Activated CD4-positive, alpha-beta T cell treated with anti-CD3 and anti-CD28 coated beads for 4 hours (primary cell): ENCODE data around the gene P2RX3.
"Not testable (repeated sequence)": the region's sequence is repeated elsewhere in the genome, so short reads cannot be mapped to it uniquely, and the experiment has no call there.

Experiments used
- DNase-seq, 2 donors: peaks; one replicate each; pipeline ENCODE4 v3.0.0-alpha.2; 2020

P2RX3 gene

DNA sequence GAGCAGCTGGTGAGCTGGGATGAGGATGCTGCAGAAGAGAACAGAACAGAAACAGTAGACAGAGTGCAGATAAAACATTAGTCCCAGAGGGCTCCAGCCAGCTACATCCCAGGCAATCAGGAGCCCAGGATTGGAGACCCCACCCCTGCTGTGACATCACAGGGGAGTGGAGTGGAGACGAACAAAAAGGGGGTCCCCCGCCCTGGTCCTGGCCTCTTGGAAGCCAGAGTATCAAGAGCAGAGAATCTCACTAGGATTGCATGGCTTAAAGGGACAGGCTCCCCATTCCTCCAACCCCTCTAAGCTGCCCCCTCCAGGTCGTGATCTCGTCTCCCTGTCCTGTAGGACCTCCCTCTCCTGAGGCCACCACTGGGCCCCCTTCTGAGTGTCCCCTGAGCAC is at the start of gene P2RX3:
P2RX3 (plus strand) TSS at position 211 of the 400 bp plus-strand sequence. CDS start 199 bp downstream, outside the sequence.
- no peak for DNase-seq

DNA sequence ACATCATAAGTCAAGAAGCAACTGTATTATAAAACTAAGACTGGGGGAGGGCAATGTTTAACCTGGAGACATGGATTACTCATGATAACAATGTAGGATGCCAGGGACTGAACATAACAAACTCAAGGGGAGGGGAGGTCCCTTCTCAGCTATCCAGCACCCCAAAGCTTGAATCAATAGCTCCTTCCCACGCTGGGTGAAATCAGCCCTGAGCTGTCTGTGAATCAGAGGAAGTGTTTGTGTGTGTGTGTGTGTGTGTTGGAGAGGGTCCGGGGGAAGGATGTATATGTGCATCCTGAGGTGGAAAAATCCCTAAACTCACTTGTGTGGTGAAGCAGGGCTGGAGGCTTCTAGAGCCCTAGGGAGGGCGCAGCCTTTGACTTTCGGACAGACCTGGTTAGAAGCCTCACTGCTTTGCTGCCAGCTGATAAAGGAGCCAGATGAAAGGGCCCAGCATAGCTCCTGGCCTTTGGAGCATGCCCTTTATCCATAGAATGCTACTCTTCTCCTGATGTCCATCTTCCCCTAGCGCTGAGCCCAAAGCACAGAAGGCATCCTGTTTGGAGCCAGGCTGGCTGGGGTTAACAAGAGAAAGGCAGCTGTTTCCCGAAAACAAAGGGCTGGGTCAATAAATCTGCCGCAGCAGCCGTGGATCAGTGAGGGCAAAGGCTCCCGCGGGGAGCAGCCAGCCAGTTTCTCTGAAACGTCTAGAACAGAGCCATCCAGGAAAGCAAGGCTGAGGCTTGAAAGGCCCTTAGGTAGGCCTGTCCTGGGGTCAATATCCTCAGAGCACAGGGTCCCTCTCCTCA is 49.2 kb upstream of the P2RX3 start:
- DNase-seq, result no peak

DNA sequence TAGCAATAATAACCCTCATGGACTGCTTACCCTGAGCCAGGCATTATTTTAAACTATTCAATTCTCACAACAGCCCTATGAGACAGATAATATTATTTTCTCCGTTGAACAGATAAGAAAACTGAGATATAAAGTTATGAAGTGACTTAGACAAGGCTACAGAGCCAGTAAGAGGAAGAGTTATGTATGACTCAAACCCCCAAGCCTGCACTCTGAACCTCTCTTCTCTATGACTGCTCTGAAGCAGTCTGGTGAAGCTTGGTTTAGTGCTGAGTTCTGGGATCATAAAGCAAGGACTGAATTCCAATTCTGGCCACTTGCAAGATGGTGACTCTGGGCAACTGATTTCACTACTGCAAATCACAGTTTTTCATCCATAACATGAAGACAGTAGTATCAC is 47.9 kb upstream of the P2RX3 start:
- DNase-seq, result no peak

DNA sequence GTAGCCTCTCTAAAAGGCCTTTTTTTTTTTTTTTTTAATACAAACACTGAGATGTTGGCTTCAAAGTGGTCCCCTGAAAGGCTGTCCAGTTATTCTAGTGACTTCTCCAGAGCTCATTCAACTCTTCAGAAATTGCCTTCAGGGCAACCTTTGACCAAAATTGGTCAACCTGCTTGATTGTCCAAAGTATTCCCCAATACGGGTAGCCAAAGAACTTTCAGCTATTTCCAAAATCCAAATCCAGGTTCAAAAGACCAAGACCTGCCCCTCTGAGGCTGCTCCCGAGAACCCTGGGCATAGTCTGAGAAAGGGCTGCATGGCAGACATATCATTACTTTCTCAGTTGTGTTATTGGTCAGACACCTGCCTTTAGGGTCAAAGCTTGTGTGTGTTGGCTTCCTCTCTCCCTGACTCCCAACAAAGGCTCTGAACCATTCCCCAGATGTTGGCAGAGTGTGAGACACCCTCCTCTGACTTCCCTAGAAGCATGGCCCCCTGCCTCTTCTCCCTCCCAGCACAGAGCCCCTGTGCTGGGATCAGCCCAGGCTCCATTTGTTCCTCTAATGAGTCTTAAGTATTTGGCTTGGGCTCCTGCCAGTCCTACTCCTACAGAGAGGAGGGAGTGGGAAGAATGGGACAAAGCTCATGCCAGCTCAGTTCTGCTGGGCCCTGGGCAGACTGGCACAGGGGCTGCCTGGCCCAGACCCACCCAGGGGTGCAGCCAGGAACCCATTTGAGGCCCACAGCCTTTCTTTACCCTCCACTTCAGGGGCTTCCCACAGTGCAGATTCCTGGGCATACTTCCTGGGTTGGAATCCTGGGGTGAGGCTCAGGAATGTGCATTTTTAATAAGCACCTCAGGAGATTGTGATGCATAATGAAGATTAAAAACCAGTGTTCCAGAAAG is 43.7 kb upstream of the P2RX3 start:
- no peak for DNase-seq

DNA sequence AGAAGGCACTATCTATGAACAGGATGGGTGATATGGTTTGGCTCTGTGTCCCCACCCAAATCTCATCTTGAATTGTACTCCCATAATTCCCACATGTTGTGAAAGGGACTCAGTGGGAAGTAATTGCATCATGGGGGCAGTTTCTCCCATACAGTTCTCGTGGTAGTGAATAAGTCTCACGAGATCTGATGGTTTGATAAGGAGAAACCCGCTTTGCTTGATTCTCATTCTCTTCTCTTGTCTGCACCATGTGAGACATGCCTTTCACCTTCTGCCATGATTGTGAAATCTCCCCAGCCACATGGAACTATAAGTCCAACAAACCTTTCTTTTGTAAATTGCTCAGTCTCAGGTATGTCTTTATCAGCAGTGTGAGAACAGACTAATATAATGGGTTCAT is 41.9 kb upstream of the P2RX3 start:
- not testable (repeated sequence) for DNase-seq

DNA sequence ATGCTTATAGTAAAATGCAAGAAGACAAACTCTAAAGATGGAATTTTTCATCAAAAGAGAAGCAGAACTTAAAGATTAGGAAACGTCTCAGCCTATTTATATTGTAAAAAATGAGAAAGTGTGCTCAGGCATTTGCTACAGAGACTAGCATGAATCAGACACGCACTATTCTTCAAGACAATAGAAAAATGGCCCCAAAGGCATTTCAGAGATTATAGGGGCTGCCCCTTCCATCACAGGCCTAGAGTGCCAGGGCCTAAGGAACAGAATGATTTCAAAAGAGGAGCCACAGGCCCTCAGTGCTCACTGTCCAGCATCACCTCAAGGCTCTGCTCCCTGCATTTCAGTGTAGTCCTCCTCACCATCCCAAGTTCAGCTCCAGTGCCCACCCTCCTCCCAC is 40.9 kb upstream of the P2RX3 start:
- no peak for DNase-seq

DNA sequence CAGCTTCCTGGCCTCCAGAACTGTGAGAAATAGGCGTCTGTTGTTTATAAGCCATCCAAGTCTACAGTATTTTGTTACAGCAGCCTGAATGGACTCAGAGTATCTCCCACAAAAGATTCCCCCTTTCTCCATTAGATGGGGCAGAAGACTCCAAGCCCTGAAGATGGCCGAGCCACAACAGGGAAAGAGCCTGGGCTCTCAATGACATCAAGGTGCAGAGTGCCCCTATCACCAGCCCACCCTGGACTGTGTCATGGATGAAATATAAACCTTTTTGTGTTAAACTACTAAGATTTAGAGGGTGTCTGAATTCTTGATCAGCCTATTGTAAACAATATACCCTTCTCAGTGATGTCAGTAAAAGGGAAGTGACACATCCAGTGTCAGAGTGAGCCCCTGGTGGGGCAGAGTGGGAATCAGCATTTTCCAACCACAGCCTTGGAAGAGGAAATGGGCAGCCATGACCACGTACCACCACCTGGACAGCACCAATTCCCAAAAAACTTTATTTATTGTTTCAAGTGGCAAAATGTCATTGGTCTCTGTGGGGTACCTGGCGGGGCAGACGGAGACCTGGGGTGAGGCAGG is 38.9 kb upstream of the P2RX3 start:
- no peak for DNase-seq

DNA sequence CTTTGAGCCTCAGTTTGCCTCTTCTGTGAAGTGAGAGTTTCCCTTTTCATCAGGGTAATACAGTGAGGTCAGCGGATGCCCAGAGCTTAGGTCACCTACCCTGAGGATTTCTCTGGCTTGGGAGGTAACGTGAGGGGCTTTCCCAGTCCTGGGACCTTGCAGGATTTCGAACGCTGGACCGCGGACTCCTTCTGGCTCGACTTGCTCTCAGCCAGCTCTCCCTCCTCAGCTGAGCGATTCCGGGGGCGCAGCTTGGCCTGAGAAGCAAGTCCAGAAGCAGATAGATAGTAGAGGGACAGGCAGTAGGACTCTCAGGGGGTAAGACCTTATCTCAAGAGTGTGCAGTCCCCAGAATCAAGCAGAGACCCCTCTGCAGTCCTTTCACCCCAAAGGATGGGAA is 37.4 kb upstream of the P2RX3 start:
- DNase-seq, result no peak

DNA sequence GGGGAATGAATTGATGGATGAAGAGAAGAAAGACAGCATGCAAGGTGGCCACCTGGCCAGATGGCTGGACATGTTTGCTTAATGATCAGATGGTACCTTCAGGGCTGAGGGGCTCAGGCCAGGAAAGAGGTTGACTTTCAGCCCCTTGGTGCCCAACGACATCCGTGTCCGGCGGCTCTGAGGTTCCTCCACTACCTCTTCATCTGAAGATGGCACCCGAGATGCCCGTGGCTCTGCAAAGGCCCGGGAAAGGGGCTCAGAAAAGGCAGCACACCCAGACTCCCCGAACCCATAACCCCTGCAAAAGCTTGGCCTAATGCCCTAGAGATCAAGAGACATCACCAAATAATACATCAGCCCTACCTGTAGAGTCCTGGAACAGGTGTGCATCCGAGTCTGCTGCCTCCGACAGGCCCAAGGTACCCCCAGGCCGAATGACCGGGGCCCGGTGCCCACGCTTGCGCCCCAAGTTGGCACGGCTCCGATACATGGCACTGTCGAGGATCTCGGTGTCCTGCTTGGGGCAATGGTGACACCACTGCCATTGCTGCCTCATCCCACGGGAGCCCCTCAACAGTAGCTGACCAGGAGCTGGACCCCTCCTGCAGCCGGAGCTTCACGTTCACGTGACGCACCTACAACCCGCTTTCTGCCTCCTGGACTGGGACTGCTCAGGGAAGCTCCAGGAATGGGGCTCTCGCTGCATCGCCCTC is 36.3 kb upstream of the P2RX3 start:
- no peak for DNase-seq

DNA sequence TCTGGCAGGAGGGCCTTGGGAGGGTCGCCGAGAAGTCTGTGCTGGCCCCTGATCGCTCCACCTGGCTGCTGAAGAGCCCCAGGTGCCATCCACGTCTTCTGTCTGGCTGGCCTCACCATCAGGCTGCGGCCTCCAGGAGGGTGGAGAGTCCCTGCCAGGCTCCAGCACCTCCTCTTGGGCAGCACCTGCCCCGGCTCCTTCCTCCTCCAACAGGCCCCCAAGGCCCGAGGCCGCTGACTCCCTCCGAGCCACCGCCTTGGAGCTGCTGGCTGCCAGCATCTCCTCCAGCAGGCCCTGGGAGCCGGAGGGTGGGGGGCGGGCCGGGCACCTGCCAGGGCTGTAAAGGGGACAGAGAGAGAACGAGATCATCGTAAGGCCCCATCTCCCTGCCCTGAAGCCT is 35.7 kb upstream of the P2RX3 start:
- DNase-seq, result no peak

DNA sequence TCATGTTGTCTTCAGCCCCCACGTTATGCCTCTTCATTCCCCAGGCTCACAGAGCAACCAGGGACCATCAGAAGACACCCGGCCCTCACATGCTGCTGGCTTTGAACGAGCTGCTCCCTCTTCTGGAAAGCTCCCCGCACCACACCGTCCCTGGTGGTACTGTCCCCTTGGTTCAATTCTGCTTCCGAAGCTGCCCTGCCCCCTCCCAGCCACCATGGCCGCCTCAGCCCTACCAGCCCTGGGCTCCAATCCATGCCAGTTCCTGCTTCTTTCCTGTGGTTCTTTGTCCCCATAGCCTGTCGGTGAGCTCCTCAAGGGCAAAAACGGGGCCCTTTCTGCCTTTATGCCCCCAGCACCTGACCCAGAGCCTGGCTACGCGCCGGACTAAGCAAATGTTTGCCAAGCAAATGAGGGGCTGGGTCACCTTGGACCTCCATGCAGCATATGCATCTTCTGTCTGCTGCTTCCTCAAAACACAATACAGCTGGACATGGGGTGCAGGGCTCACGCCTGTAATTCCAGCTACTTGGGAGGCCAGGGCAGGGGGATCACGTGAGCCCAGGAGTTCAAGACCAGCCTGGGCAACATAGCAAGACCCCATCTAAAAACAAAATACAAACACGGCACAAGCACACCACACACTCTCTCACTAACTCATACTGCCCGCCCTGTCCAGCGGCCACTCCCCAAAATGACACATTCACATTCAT is 34.7 kb upstream of the P2RX3 start:
- no peak for DNase-seq

DNA sequence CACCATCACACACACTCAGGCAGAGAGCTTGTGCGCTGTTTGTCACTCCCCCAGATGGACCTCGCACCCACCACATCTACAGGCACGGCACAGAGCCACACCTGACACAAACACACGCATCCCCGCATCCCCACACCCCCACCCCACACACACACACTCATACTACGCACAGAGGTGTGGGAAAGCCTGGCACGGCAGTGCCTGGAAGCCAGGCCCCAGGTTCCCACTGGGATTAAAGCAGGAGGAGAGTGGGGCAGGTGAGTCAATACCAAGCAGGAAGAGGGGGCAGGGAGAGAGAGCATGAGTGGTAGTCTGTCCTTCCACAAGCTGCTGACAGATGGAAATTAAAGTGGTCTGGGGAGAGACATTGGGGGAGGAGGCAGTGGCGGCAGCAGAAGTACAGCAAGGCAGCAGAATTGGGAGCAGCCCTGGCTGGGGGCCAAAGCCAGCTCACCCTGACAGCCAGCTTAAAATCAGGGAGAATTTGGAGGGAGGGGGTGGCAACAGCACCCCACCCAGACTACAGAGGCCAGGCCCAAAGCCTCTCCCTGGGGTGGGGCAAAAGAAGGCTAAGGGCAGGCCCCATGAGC is 34.1 kb upstream of the P2RX3 start:
- DNase-seq, result no peak

DNA sequence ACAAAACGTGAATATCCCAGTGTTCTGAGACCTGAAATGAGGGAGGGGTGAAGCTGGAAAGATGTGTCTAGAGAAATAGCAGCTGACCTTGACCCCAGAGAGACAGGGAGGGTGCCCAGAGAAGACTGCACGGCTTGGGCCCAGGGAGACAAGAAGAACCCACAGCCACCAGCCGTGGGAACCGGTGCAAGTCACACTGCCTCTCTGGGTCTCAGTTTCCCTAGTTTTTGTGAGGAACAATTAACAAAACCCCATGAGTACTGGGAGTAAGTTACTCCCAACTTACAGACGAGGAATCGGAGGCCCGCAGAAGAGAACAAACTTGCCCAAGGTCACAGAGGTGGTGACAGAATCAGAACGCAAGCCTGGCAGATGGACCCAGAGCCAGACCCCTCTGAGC is 32.6 kb upstream of the P2RX3 start:
- DNase-seq, result no peak

DNA sequence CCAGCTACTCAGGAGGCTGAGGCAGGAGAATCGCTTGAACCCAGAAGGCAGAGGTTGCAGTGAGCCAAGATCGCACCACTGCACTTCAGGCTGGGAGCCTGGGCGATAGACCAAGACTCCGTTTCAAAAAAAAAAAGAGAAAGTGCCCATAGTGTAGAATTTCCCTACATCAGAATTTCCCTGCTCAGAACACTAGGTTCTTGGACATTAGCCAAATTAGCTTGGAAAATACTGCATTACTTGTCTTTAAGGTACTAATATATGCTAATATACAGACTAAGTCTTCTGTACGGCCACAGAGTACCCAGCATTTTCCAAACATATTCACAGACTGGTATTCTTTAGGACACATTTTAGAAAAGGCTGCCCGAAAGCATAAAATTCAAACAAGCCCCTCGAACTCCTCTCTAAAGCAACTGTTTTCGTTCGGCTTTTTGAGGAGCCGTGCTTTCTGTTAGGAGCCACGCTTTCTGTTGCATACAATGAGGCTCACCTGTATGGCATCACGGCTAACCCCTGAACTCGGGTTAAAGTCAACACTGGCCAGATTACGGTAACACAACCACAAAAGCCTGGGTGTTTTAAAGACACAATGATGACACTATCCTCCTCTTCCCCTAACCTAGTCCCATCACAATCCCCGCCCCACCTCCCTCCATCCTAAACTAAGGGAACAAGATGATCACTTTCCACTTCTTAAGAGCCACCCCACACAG is 31.8 kb upstream of the P2RX3 start:
- no peak for DNase-seq

DNA sequence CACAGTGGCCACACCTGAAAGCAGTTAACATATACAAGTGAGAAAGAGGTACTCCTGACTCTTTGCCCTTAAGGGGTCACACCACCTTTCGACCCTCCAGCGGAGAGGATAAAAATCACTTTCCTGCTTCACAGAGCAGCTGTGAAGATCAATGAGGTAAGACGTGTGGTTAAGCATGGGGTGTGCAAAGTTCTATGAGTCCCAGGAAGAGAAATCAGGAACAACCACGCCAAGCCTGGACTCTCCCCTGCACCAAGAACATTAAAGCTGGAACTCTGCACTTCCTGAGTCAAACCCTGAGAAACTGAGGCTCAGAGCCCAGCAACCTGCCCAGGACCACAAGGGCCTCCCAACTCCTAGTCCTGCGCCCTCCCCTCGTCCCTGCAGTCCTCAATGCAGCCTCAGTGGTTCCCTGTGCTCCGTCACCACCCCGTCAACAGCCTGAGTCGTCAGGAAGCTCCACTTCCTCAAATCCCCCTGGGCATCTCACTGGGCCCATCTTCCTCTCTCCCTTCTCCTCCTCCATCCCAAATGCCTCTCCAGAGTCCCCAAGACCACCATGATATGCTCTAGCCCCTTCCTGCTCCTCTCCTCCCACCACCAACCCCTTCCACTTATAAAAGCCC is 31.1 kb upstream of the P2RX3 start:
- no peak for DNase-seq

DNA sequence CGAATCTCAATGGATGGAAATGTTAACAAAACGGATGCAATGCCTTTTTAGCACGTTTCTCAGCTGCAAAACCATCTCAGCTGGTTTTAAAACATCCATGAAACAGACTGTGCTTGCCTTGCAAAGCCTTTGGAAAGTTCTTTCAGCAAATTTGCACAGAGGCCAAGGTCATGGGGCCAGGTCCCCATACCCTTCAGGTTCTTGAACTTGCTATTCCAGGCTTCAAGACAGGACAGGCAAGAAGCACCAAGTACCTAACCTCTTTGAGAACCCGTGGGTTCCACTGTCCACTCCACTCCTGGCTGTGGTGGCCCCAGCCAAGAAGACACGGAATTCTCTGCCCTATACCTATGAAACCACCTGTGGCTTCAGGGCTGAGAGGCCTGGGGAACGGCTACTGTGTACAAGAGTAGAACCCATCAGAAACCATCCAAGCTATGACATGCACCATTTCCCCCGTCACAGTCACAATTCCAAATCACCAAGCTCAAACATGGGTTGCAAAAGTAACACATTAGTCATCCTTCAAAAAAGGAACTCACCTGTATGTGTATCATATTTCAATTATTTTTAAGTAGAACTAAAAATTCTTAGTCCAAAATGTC is 30.4 kb upstream of the P2RX3 start:
- DNase-seq, result no peak

DNA sequence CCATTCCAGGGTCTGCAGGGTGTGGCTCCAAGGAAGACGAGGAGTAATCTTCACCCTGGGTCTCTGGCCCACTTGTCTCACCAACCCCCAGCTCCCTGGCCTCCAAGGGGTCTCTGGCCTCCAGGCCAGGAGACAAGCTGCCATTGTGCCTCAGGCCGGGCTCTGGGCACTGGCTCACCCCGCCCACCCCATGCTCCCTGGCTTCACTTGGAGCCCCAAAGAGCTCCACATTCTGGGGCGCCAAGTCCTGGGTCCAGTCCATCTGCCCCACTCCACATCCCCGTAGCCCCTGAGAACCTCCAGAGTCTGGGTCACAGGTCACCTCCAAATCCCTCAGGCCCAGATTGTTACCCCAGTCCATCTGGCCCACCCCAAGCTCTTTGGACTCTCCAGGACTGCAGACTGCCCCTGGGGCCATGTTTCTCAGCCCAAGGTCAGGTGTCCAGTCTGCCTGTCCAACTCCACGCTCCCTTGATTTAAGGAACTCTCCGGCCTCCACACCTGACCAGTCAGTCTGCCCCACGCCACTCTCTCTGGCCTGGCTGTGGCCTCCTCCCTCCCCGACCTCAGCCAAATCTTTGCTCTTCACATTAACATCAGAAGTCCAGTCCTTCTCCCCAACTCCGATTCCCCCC is 29.6 kb upstream of the P2RX3 start:
- no peak for DNase-seq

DNA sequence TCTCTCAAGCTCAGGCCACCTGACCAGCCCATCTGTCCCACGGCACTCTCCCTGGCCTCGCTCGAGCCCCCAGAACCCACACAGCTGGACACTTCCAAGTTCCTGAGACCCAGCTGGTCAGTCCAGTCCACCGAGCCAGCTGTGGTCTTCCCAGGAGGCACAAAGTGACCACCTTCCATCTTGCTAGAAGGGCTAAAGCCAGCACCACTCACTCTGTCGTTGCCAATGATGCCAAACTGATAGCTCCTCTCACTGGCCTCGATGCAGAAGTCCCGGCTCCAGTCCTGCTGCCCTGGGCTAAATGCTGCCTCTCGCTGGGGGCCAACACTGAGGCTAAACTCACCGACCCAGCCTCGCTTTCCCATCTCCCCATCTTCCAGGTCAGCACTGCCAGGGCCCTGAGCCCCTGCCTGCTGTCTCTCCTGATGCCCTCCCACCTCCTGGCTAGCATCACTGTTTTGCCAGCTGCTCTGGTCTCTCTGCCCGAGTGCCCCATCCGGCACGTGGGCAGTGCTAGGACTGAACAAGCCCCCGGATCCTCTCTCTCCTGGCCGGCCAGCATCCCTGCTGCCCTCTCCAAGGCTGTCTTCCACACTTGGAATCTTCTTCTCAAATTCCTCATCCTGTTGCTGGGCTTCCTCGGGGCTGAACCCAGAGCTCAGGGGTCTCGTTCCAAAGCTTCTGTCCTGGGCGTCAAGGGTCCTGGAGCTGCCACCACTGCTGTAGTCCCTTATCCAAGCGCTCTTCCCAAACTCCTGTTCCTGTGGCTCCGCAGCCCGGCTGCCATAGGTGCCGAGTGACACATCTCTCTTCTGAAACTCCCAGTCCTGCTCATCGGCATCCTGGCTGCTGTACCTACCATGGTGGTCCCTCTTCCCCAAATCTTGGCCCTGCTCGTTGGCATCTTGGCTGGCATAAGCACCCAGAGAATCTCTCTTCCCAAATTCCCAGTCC is 28.8 kb upstream of the P2RX3 start:
- DNase-seq, result no peak

DNA sequence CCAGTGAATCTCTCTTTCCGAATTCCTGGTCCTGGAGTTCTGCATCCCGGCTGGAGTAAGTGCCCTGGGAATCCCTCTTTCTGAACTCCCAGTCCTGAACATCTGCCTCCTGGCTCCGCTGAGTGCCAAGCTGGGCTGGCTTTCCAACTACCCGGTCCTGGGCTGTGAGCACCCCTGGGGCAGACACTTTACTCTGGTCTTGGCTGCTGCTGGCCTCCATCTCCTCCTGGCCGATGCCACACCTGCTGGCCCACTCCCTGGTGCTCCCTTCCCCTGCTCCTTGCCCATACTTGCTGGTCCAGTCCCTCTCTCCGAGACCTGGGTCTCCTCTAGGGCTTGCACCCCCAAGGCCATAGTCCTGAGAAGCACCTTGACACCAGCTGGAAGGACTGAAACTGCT is 28.1 kb upstream of the P2RX3 start:
- DNase-seq, result no peak
